Measurements from ENCODE around the gene PLPPR2. TPM values are rescaled to one million over a fixed set of nuclear protein-coding genes. Genes with fewer than 3 reads are reported as not detected.
"Not testable (repeated sequence)": the region's sequence is repeated elsewhere in the genome, so short reads cannot be mapped to it uniquely, and the experiment has no call there.

PLPPR2 gene
- total RNA-seq, 1 donor from 2014 or later, result 2.2 TPM

GRCh38 chr19:11375143-11375948 is 20.1 kb downstream of the PLPPR2 start:
- no peak overlapping the region for H3K27ac Mint-ChIP-seq
- H3K9me3 Mint-ChIP-seq, result no peaks in the 10 kb centered on the region
- peak; percentile 46 for DNase-seq
- ChIA-PET POLR2A (interaction anchor here (0.5 to 3.5 kb wide), 39 partner anchors 8 to 1582 kb away, joined by 3 to 65 read pairs (median 4); partner anchors contain the start of genes CCDC159, ECSIT, ELAVL3 and EPOR), CTCF (interaction anchor here (0.6 to 2.9 kb wide), 7 partner anchors 8 to 184 kb away, joined by 3 to 16 read pairs (median 4); partner anchors contain the start of genes CCDC159, ECSIT, ELOF1 and EPOR)
- peaks cover 22% of the 10 kb centered on the region for H3K4me1 Mint-ChIP-seq
- H3K4me3 Mint-ChIP-seq, result no peak overlapping the region
- H3K27me3 Mint-ChIP-seq, result no peaks in the 10 kb centered on the region
- intact Hi-C loops (cut with micrococcal nuclease), result loop anchor here (1.0 kb wide), 3 partner anchors 8 to 60 kb away; partner anchors contain the start of genes ODAD3 and PRKCSH
- peaks cover 16% of the 10 kb centered on the region for H3K36me3 Mint-ChIP-seq (ENCODE audit: low read depth)
- ATAC-seq (ENCODE audit: low read depth), result peak; percentile 23
- TF ChIP-seq, protein P1, sequence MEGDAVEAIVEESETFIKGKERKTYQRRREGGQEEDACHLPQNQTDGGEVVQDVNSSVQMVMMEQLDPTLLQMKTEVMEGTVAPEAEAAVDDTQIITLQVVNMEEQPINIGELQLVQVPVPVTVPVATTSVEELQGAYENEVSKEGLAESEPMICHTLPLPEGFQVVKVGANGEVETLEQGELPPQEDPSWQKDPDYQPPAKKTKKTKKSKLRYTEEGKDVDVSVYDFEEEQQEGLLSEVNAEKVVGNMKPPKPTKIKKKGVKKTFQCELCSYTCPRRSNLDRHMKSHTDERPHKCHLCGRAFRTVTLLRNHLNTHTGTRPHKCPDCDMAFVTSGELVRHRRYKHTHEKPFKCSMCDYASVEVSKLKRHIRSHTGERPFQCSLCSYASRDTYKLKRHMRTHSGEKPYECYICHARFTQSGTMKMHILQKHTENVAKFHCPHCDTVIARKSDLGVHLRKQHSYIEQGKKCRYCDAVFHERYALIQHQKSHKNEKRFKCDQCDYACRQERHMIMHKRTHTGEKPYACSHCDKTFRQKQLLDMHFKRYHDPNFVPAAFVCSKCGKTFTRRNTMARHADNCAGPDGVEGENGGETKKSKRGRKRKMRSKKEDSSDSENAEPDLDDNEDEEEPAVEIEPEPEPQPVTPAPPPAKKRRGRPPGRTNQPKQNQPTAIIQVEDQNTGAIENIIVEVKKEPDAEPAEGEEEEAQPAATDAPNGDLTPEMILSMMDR (IDR thresholded peaks at IDR 0.05), result no peak

GRCh38 chr19:11377237-11377636 is 22.0 kb downstream of the PLPPR2 start:
- Mint-ChIP-seq H3K36me3 (ENCODE audit: low read depth) (peaks cover 8% of the 10 kb centered on the region), H3K4me3 (peak overlapping the region; percentile 54), H3K4me1 (peaks cover 37% of the 10 kb centered on the region), H3K9me3 (no peaks in the 10 kb centered on the region), H3K27me3 (no peaks in the 10 kb centered on the region), H3K27ac (peak overlapping the region; percentile 72)
- TF ChIP-seq, protein P1 (IDR thresholded peaks at IDR 0.05), result no peak
- intact Hi-C loops (cut with micrococcal nuclease), result loop anchor here (1.0 kb wide), 1 partner anchor 22 kb away; the partner anchor contains the start of gene PLPPR2
- ChIA-PET CTCF (interaction anchor here (0.6 to 1.6 kb wide), 4 partner anchors 106 to 812 kb away, joined by 3 to 8 read pairs (median 3); no protein-coding TSS in a partner anchor), POLR2A (interaction anchor here (0.7 to 3.5 kb wide), 5 partner anchors 31 to 1390 kb away, joined by 3 to 35 read pairs (median 3); partner anchors contain the start of genes CCDC159, ODAD3, PRKCSH and TMEM205)
- ATAC-seq (ENCODE audit: low read depth), result no peak
- no peak for DNase-seq

GRCh38 chr19:11377756-11378155 is 22.5 kb downstream of the PLPPR2 start:
- Mint-ChIP-seq H3K9me3 (no peaks in the 10 kb centered on the region), H3K27me3 (no peaks in the 10 kb centered on the region), H3K36me3 (ENCODE audit: low read depth) (peaks cover 8% of the 10 kb centered on the region), H3K4me1 (peaks cover 40% of the 10 kb centered on the region), H3K27ac (no peak overlapping the region), H3K4me3 (no peak overlapping the region)
- CTCF ChIA-PET, result interaction anchor here (1.4 to 1.6 kb wide), 2 partner anchors 105 to 134 kb away, joined by 3 to 8 read pairs; no protein-coding TSS in a partner anchor
- intact Hi-C loops (cut with micrococcal nuclease), result loop anchor here (1.0 kb wide), 1 partner anchor 22 kb away; the partner anchor contains the start of gene PLPPR2
- POLR2A ChIA-PET, result interaction anchor here (1.2 kb wide), 1 partner anchor 105 kb away, joined by 3 read pairs; no protein-coding TSS in a partner anchor
- TF ChIP-seq, protein P1 (IDR thresholded peaks at IDR 0.05), result no peak
- ATAC-seq (ENCODE audit: low read depth), result no peak
- DNase-seq, result no peak

- Mint-ChIP-seq H3K27me3 (no peaks in the 10 kb centered on the region), H3K9me3 (no peaks in the 10 kb centered on the region), H3K36me3 (ENCODE audit: low read depth) (peaks cover 8% of the 10 kb centered on the region), H3K27ac (no peak overlapping the region), H3K4me3 (no peak overlapping the region), H3K4me1 (peaks cover 42% of the 10 kb centered on the region)
- ChIA-PET POLR2A (no interaction called here), CTCF (interaction anchor here (1.6 kb wide), 1 partner anchor 104 kb away, joined by 8 read pairs; no protein-coding TSS in a partner anchor)
- intact Hi-C loops (cut with micrococcal nuclease), result no loop called here
- TF ChIP-seq, protein P1 (IDR thresholded peaks at IDR 0.05), result no peak
- ATAC-seq (ENCODE audit: low read depth) (no peak), DNase-seq (no peak)
Measured at GRCh38 chr19:11378319-11379189, 23.3 kb downstream of the PLPPR2 start.

- intact Hi-C loops (cut with micrococcal nuclease); H3K27ac Mint-ChIP-seq; H3K27me3 Mint-ChIP-seq; POLR2A ChIA-PET; H3K9me3 Mint-ChIP-seq; H3K36me3 Mint-ChIP-seq (ENCODE audit: low read depth); DNase-seq; ATAC-seq (ENCODE audit: low read depth); H3K4me3 Mint-ChIP-seq: not testable (repeated sequence)
- CTCF ChIA-PET, result interaction anchor here (1.0 to 2.7 kb wide), 4 partner anchors 27 to 103 kb away, joined by 3 to 27 read pairs (median 10); partner anchors contain the start of gene ELAVL3
- H3K4me1 Mint-ChIP-seq, result peaks cover 44% of the 10 kb centered on the region
Measured at GRCh38 chr19:11379269-11379845, 24.1 kb downstream of the PLPPR2 start.
